ENCODE results near the gene PHACTR3.

The PHACTR3 gene

DNA sequence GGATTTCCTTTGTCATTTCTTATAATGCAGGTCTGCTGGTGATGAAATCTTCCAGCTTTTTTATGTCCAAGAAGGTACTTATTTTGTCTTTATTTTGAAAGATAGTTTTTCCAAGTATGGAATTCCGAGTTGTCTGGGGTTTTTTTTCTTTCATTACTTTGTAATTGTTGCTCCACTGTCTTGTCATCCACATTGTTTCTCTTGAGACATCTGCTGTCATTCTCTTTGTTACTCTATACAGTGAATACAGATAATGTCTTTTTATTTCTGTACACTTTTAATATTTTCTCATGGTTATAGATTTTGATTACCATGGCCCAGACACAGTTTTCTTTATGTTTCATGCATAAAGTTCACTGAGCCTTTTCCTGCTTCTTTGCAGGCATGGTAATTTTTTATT lies 196.0 kb downstream of the PHACTR3 start:
- H3K9me3 Mint-ChIP-seq: peaks cover 28% of the 10 kb centered on the region
- no peaks in the 10 kb centered on the region for H3K4me1 Mint-ChIP-seq
- no peak overlapping the region for H3K4me3 Mint-ChIP-seq
- no peaks in the 10 kb centered on the region for H3K36me3 Mint-ChIP-seq
- ATAC-seq: no peak
- H3K27me3 Mint-ChIP-seq: peaks cover 16% of the 10 kb centered on the region
- H3K27ac Mint-ChIP-seq: no peak overlapping the region

DNA sequence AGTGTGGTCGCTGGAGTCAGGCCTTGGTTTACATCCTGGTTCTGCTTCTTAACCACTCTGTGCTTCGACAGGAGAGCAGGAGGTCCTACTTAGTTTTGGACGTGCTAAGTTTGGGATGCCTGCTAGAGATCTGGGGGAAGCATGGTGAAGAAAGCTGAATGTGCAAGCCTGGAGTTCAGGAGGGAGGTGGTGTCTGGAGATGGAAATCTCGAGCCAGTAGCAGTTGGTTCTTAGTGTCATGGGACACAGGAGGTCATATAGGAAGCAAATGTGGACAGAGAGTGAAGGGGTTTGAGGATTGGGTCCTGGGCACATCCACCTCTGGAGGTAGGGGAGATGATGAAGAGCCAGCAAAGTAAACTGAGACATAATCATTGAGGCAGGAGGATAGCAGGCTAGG lies 197.7 kb downstream of the PHACTR3 start:
- ATAC-seq: no peak
- Mint-ChIP-seq H3K4me1 (no peaks in the 10 kb centered on the region), H3K27me3 (peaks cover 21% of the 10 kb centered on the region), H3K36me3 (no peaks in the 10 kb centered on the region), H3K9me3 (peaks cover 19% of the 10 kb centered on the region), H3K27ac (no peak overlapping the region), H3K4me3 (no peak overlapping the region)

DNA sequence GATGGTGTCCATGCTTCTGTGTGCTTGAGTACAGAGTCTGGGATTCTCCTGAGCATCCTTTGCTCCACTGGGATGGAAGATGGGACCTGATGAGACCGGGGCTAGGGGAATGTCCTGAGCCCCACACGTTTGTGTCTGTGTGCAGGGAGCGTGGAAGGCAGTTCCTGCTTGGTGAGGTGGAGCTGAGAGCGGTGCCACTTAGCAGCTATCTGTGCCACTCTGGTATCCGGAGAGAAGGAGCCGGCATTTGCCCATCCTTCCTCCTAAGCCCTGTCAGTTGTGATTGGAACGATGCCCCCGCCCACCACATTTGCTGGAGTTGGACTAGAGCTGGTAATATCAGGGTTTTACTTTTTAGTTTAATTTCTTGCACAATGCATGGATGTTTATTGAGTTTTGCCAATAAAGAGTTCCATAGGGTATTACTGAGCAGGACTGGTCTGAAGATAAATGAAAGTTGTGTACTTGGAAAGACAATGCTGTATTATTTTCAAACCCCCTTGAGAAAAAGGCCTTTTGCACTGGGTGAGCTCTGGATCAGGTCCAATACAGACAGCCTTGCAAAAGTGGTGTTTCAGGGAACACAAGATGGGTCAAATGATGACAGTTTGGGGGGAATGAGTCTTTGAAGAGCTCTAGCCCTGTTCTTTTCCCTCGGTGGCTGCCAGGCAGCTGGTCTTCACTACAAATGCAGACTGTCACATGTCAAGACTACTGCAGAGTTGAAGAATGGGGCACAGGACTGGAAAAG lies 198.3 kb downstream of the PHACTR3 start:
- Mint-ChIP-seq H3K27ac (no peak overlapping the region), H3K27me3 (peaks cover 21% of the 10 kb centered on the region), H3K36me3 (no peaks in the 10 kb centered on the region), H3K4me1 (no peaks in the 10 kb centered on the region), H3K9me3 (peaks cover 16% of the 10 kb centered on the region), H3K4me3 (no peak overlapping the region)
- ATAC-seq: no peak

DNA sequence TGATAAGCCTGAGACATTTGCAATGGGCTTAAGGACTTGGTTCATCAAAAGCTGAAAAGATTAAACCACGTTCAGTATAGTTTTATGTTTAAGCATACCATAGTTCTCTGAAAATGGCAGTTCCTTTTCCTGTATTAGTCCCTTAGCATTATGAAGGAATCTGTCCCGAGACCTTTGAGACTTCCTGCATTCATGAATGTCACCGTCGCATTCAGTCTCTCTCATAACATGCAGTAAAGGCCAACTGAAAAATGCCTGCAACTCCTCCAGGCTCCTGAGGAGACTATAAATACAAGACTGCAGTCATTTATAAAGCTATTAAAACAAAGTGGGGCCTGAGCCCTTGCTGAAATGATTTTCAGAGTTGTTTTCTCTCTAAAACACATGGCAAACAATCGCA lies 200.0 kb downstream of the PHACTR3 start:
- ATAC-seq: no peak
- peaks cover 21% of the 10 kb centered on the region for H3K27me3 Mint-ChIP-seq
- no peaks in the 10 kb centered on the region for H3K36me3 Mint-ChIP-seq
- H3K4me3 Mint-ChIP-seq: no peak overlapping the region
- peaks cover 16% of the 10 kb centered on the region for H3K9me3 Mint-ChIP-seq
- H3K27ac Mint-ChIP-seq: no peak overlapping the region
- no peaks in the 10 kb centered on the region for H3K4me1 Mint-ChIP-seq

DNA sequence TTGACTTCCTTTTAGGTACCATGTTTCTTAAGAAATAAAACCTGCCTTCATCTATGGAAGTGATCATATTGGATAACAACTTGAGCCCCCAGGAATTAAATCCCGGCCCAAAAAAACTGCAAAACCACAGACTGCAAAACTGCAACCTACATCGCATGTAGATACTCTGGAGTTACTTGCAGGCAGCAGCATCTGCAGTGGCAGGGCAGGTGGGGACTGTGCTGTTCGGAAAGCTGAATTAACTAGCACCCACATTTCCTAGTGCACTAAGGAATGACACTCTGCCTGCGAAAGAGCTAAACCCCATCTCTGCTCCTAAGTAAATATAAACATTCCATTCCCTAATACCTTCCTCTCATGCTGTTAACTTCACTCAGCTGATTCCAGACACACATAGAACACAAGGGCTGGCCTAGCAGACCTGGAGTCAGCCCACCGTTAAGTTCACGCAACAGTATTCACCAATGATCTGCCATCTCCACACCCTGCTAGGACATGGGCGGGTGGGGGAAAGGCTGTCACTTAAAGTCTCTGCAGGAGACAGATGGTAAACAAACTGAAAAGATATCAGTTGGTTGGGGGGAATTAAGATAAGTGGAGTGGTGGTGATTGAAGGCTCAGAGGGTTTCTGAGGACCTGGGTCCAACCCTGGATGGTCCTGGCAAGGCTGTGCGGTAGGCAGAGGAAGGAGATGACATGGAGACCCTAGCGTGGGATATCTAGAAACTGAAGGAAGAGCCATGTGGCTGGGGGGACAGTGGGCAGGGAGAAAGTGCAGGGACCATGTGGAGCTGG lies 200.7 kb downstream of the PHACTR3 start:
- no peak overlapping the region for H3K4me3 Mint-ChIP-seq
- no peak for ATAC-seq
- no peaks in the 10 kb centered on the region for H3K36me3 Mint-ChIP-seq
- H3K9me3 Mint-ChIP-seq: peaks cover 13% of the 10 kb centered on the region
- peaks cover 21% of the 10 kb centered on the region for H3K27me3 Mint-ChIP-seq
- no peaks in the 10 kb centered on the region for H3K4me1 Mint-ChIP-seq
- no peak overlapping the region for H3K27ac Mint-ChIP-seq

DNA sequence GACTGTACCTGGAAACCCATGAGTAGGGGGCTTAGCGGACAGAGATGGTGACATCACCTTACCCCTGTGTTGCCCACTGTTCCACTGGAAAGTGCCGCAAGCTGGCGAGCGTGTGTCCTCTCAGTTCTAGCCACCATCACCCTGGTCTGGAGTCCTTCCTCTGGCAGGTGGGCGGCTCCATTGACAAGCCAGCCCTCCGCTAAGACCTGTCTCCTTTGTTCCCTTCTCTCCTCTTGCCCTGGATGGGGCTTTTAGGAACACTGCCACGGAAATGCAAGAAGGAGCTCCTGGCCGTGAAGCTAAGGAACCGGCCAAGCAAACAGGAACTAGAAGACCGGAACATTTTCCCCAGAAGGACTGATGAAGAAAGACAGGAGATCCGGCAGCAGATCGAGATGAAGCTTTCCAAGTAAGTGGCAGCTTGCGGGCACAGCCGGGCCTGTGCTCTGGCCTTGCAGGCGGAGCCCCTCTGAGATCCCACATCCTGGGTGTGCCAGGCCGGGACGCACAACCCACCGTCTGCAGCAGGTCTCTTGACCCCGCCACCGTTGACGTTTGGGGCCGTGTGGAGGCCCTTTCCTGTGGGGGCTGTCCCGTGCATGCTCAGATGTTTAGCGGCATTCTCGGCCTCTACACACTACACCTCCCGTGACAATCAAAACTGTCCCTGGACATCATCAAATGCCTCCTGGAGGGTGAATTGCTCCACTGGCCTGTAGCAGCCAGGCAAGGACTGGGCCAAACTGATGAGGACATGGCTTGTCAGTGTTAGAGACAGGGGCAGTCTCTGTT lies 201.6 kb downstream of the PHACTR3 start:
- ATAC-seq: peak; percentile 13
- peaks cover 7% of the 10 kb centered on the region for H3K9me3 Mint-ChIP-seq
- no peaks in the 10 kb centered on the region for H3K36me3 Mint-ChIP-seq
- H3K27ac Mint-ChIP-seq: no peak overlapping the region
- H3K4me1 Mint-ChIP-seq: no peaks in the 10 kb centered on the region
- no peak overlapping the region for H3K4me3 Mint-ChIP-seq
- peaks cover 21% of the 10 kb centered on the region for H3K27me3 Mint-ChIP-seq

DNA sequence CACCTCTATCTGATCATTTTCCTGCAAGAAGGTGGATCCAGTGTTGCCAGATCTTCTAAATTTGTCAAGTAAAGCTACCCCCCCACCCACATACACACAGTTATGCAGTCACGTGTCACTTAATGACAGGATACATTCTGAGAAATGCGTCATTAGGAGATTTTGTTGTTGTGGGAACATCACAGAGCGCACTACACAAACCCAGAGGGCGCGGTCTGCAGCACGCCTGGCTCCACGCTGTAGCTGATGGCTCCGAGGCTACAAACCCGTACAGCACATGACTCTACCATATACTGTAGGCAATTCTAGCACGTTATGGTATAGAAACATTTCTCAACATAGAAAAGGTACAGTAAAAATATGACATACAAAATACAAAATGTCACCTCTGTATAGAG lies 202.2 kb downstream of the PHACTR3 start:
- ATAC-seq: no peak
- H3K9me3 Mint-ChIP-seq: peaks cover 6% of the 10 kb centered on the region
- H3K27ac Mint-ChIP-seq: no peak overlapping the region
- no peaks in the 10 kb centered on the region for H3K36me3 Mint-ChIP-seq
- H3K27me3 Mint-ChIP-seq: peaks cover 21% of the 10 kb centered on the region
- no peak overlapping the region for H3K4me3 Mint-ChIP-seq
- no peaks in the 10 kb centered on the region for H3K4me1 Mint-ChIP-seq

DNA sequence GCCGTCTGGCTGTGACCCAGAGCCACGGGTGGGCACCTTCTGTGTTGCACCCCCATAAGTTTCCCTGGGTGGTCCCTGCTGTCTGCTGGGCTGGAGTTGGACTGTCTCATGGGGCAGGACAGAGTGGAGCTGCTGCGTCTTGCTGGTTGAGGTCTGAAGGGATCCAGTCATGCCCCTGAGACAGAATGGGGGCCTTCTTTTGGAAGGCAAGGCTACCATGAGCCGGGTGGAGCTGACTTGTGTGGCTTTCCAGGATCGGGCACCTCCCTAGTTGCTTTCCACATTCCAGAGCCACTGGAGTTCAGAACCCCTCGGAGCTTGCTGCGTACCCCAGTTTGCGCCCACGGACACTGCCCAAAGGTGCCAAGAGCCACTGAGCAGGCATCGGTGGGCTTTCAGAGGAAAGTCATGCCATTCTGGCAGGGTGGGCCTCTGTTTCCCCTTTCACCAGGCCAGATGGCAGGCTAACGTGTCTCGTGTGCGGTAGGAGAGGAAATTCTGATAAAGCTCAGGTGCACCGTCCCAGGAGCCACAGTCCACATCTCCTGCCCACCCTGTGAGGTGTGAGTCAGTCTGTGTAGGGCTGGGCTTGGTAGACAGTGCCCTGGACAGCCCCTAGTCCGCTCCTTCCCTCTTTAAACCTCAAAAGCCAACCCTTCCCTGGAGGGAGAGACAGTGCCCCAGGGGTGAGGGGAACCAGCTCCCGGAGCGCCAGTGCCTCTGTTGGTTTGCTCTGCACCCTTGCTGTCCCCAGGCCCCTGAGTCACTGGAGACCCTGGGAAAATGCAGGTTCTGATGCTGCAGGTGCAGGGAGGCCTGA lies 203.8 kb downstream of the PHACTR3 start:
- Mint-ChIP-seq H3K9me3 (no peaks in the 10 kb centered on the region), H3K4me1 (no peaks in the 10 kb centered on the region), H3K27me3 (peaks cover 9% of the 10 kb centered on the region), H3K27ac (no peak overlapping the region), H3K4me3 (no peak overlapping the region), H3K36me3 (no peaks in the 10 kb centered on the region)
- no peak for ATAC-seq

DNA sequence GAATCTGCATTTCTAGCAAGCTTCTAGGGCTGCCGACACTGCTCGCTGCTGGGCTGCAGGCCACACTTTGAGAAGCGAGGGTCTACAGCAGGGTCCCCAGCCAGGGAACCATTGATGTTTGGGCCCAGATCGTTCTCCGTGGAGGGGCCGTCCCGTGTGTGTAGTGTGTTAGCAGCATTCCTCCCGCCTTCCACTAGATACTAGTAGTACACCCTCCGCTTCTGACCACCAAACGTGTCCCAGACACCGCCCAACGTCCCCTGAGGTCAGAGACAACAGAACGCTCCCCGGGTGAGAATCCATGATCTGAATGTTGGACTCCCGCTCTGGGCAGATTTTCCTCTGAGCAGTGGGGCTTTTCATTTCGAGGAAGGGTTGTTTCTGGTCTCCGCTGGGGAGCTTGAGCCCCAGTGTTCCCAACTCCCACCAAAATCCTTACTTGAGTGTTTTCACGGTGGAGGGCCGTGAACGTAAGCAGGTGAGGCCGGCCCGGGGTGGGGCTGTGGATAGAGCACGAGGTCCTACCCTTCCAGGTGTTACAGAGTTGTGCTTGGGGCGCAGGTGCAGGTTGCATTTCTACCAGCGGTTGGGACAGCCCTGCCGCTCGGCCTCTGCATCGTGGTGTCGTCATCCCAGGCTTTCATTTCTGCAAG lies 204.5 kb downstream of the PHACTR3 start:
- no peaks in the 10 kb centered on the region for H3K36me3 Mint-ChIP-seq
- peaks cover 9% of the 10 kb centered on the region for H3K27me3 Mint-ChIP-seq
- H3K9me3 Mint-ChIP-seq: no peaks in the 10 kb centered on the region
- H3K4me1 Mint-ChIP-seq: no peaks in the 10 kb centered on the region
- ATAC-seq: no peak
- no peak overlapping the region for H3K27ac Mint-ChIP-seq
- H3K4me3 Mint-ChIP-seq: no peak overlapping the region

DNA sequence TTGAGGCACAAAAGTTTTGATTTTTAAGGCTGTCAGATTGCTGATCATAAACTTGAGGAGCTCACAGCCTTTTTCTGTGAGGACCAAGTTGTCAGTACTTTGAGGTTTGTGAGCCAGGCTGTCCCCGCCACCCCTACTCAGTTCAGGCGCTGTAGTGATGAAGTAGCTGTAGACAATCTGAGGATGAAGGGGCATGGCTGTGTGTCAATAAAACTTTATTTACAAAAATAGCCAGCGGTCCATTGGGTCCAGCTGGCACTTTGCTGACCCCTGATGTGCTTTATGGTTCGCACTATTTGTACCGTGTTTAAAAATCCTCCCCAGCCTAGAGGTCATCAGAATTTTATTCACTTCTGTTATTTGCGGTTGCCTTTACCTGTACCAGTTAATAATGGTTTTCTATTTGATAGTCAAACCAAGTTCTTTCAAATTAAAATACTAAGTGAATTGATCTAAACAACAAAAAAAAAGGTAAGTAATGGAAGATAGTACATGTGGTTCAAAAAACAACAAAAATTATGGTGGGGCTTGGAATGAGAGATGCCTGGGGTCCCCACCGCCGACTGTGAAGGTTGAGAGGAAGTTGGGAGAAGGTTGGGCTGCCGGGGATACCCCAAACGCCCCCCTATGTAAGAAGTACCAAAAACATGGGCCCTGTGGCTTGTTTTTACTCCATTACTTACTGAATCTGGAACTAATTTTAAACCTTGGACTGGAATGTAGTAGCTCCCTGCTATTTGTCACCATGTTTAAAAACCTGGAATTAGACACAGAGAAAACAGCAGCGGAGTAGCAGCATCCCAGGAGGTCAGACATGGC lies 205.5 kb downstream of the PHACTR3 start:
- Mint-ChIP-seq H3K4me3 (no peak overlapping the region), H3K4me1 (no peaks in the 10 kb centered on the region)

DNA sequence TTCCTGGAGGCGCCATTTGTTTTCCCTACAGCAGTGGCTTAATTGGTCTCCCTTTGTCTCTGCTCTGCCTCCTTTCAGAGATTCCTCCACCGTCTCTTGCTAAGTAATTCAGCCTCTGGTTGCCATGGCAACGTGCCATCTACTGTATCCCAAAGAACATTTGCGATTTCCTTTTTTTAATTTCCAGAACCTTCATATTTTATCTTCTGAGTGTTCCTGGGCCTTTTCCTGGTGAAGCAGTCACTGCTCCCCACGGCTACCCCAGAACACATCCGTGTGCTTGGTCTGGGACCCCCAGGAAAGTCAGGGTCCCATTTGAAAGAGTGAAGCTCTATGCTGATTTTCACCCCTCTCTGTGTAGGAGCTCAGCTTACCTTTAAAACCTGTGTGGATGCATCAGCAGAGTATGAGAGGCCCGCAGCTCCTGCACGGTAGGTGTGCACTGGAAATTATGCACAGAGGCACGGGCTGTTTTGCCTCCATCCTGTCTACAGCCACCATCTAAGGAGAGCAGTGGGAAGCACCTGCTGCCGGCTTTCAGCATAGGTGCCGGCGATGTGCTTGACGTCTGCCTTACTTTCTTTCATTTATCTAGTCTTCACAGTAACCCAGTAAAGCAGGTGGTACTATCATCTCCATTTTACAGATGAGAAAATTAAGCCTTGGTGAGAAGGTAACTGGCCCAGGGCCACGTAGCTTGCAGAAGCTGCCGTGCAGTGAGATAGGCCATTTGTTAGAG lies 206.3 kb downstream of the PHACTR3 start:
- H3K36me3 Mint-ChIP-seq: no peaks in the 10 kb centered on the region
- H3K4me1 Mint-ChIP-seq: no peaks in the 10 kb centered on the region

More for the DNA sequence above, 205.5 kb downstream of the PHACTR3 start:
- Mint-ChIP-seq H3K36me3 (no peaks in the 10 kb centered on the region), H3K9me3 (no peaks in the 10 kb centered on the region), H3K27ac (no peak overlapping the region), H3K27me3 (peaks cover 9% of the 10 kb centered on the region)
- ATAC-seq: no peak

DNA sequence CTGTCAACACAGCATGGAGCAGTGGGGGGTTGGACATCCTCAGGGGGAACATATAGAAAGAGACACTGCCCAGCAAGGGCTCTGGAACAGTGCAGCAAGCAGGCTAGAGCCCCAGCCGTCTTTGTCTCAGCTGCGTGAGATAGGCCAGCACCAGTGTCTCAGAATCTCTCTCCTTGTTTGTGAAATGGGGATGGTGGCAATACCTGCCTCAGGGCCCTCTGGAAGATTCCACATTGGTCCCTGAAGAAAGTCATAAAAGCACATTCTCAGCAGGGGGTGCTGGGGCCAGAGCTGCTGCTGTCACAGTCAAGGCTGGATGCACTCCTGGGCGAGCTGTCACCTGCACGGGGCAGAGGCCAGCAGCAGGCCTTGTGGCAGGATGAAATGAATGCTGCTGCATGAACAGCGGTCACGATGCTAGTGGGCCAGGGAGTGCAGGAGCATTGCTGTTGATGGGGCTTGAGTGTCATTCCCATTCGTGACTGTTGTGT lies 207.4 kb downstream of the PHACTR3 start:
- ATAC-seq: no peak
- H3K9me3 Mint-ChIP-seq: no peaks in the 10 kb centered on the region
- no peaks in the 10 kb centered on the region for H3K27me3 Mint-ChIP-seq
- no peaks in the 10 kb centered on the region for H3K4me1 Mint-ChIP-seq
- no peak overlapping the region for H3K4me3 Mint-ChIP-seq
- H3K36me3 Mint-ChIP-seq: no peaks in the 10 kb centered on the region
- no peak overlapping the region for H3K27ac Mint-ChIP-seq

More for the DNA sequence above, 206.3 kb downstream of the PHACTR3 start:
- Mint-ChIP-seq H3K27ac (no peak overlapping the region), H3K27me3 (peaks cover 1% of the 10 kb centered on the region), H3K9me3 (no peaks in the 10 kb centered on the region), H3K4me3 (no peak overlapping the region)
- ATAC-seq: no peak
